OCI-LY1 (cell line): ENCODE results near the gene TAAR9.

Experiments used
- H2AFZ ChIP-seq: fragments of 200-600 bp; sonication (generic), shearing (Covaris generic); 2 replicates; pipeline ENCODE4 v1.6.0; 2014; ENCODE audit warnings: antibody characterized with exemption, mild to moderate bottlenecking, low read length
- H3F3A ChIP-seq: fragments of 200-600 bp; sonication (generic), shearing (Covaris generic); 2 replicates; pipeline ENCODE4 v1.6.0; 2014; ENCODE audit warnings: mild to moderate bottlenecking, antibody characterized with exemption, low read length, moderate library complexity; ENCODE audit not compliant: insufficient read depth
- H3K27ac ChIP-seq: fragments of 200-600 bp; sonication (generic); 2 replicates; pipeline ENCODE4 v1.5.1; 2014; ENCODE audit warnings: low read length, mixed run types, mild to moderate bottlenecking, low read depth; ENCODE audit not compliant: poor library complexity, severe bottlenecking
- H3K27me3 ChIP-seq: fragments of 200-600 bp; sonication (generic); 2 replicates; pipeline ENCODE4 v1.6.0; 2014; ENCODE audit warnings: antibody characterized with exemption, mild to moderate bottlenecking, low read length, moderate library complexity; ENCODE audit not compliant: insufficient read depth
- H3K36me3 ChIP-seq: fragments of 200-600 bp; sonication (generic); 2 replicates; pipeline ENCODE4 v1.6.1; 2014; ENCODE audit warnings: mild to moderate bottlenecking, antibody characterized with exemption, low read length, moderate library complexity, mixed read lengths; ENCODE audit not compliant: insufficient read depth
- H3K4me1 ChIP-seq: fragments of 200-600 bp; sonication (generic); 2 replicates; pipeline ENCODE4 v1.5.1; 2014; ENCODE audit warnings: mild to moderate bottlenecking, low read length, moderate library complexity; ENCODE audit not compliant: insufficient read depth, severe bottlenecking
- H3K4me2 ChIP-seq: fragments of 200-600 bp; sonication (generic), shearing (Covaris generic); 2 replicates; pipeline ENCODE4 v1.6.1; 2014; ENCODE audit warnings: low read length
- H3K4me3 ChIP-seq: fragments of 200-600 bp; sonication (generic); 2 replicates; pipeline ENCODE4 v1.5.1; 2014; ENCODE audit warnings: low read length, low read depth, mild to moderate bottlenecking, mixed read lengths; ENCODE audit not compliant: poor library complexity, severe bottlenecking
- H3K79me2 ChIP-seq: fragments of 200-600 bp; shearing (Covaris generic); 2 replicates; pipeline ENCODE4 v1.6.1; 2016; ENCODE audit warnings: mixed run types, low read length, mixed read lengths; ENCODE audit not compliant: insufficient read depth
- H3K9ac ChIP-seq: fragments of 200-600 bp; sonication (generic), shearing (Covaris generic); 2 replicates; pipeline ENCODE4 v1.6.1; 2014; ENCODE audit warnings: mild to moderate bottlenecking, low read length, mixed read lengths
- H3K9me2 ChIP-seq: fragments of 200-600 bp; sonication (generic), shearing (Covaris generic); 2 replicates; pipeline ENCODE4 v1.6.1; 2014; ENCODE audit warnings: low read depth, mild to moderate bottlenecking, low read length, mixed read lengths
- H3K9me3 ChIP-seq: fragments of 200-600 bp; shearing (Covaris generic); 2 replicates; pipeline ENCODE4 v1.6.1; 2014; ENCODE audit warnings: low read length, mixed read lengths
- H4K20me1 ChIP-seq: fragments of 200-600 bp; sonication (generic), shearing (Covaris generic); 2 replicates; pipeline ENCODE4 v1.6.0; 2016; ENCODE audit warnings: mild to moderate bottlenecking, low read length; ENCODE audit not compliant: insufficient read depth
- EZH2 ChIP-seq: fragments of 200-600 bp; sonication (generic), shearing (Covaris generic); IDR thresholded peaks from 2 replicates; pipeline ENCODE4 v1.8.0; 2017; ENCODE audit warnings: borderline replicate concordance, mixed run types, mild to moderate bottlenecking, antibody characterized with exemption, low read length, moderate library complexity, mixed read lengths
- TF ChIP-seq, protein P1 (sequence below): fragments of 200-600 bp; sonication (generic), shearing (Covaris generic); IDR thresholded peaks from 2 replicates; pipeline ENCODE4 v1.5.1; 2017; ENCODE audit warnings: mild to moderate bottlenecking, antibody characterized with exemption, low read length, moderate library complexity, mixed read lengths

The TAAR9 gene

DNA sequence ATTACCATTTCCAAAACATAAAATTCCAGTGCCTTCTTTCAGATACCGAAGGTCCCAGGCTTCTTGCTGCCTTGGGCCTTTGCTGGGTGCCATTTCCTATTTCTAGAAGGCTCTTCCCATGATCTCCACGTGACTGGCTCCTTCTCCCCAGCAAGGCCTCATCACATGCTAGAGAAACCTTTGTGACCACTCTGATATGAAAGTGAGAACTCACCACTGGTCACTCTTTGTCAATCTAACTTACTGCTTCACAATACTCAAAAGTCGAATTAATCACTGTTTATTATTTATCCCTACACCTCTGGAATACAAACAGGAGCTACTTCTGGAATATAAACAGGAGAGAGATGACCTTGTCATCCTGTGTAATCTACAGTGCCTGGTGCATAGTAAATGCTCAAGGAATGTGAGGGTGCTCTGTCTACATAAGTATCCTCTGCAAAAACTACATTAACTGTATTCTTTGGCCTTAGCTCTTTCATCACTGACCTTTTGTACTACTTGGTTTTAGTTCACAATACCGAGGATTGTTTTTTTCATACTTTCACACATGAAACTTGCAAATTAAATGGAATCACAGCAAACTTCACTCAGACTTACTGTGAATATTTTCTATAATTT is 26.8 kb upstream of the TAAR9 start:
- peaks cover 22% of the 10 kb centered on the region for H3K36me3 ChIP-seq

DNA sequence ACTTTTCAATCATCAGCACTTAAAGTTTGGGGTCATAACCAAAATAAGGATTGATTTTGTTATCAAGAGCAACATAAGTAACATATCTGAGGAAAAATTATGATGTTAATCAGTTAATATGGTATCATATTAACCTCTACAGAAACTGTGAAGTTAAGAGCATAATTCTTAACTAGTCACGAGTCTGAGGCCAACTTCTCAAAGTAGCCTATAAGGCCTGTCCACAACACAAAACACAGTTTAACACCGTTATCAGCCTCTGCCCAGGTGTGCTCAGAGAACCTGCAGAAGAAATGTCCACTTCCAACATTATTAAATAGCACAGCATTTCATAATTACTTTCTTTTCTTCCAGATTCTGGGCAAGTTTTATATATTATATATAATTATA is 26.3 kb upstream of the TAAR9 start:
- H3K27ac ChIP-seq: peak overlapping the region; percentile 82
- H2AFZ ChIP-seq: no peak overlapping the region
- no peaks in the 10 kb centered on the region for H3K9me2 ChIP-seq
- peaks cover 55% of the 10 kb centered on the region for H3K4me1 ChIP-seq
- no peaks in the 10 kb centered on the region for H3K9me3 ChIP-seq
- H3K36me3 ChIP-seq: peaks cover 19% of the 10 kb centered on the region
- H3F3A ChIP-seq: no peaks in the 10 kb centered on the region
- peak overlapping the region; percentile 83 for H3K4me3 ChIP-seq
- peaks cover 54% of the 10 kb centered on the region for H3K79me2 ChIP-seq
- peak overlapping the region; percentile 76 for H3K9ac ChIP-seq
- H3K4me2 ChIP-seq: peak overlapping the region; percentile 98
- no peaks in the 10 kb centered on the region for H4K20me1 ChIP-seq
- TF ChIP-seq, protein P1, sequence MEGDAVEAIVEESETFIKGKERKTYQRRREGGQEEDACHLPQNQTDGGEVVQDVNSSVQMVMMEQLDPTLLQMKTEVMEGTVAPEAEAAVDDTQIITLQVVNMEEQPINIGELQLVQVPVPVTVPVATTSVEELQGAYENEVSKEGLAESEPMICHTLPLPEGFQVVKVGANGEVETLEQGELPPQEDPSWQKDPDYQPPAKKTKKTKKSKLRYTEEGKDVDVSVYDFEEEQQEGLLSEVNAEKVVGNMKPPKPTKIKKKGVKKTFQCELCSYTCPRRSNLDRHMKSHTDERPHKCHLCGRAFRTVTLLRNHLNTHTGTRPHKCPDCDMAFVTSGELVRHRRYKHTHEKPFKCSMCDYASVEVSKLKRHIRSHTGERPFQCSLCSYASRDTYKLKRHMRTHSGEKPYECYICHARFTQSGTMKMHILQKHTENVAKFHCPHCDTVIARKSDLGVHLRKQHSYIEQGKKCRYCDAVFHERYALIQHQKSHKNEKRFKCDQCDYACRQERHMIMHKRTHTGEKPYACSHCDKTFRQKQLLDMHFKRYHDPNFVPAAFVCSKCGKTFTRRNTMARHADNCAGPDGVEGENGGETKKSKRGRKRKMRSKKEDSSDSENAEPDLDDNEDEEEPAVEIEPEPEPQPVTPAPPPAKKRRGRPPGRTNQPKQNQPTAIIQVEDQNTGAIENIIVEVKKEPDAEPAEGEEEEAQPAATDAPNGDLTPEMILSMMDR: no peak
- no peak for TF ChIP-seq EZH2
- no peaks in the 10 kb centered on the region for H3K27me3 ChIP-seq

More for the DNA sequence above, 26.8 kb upstream of the TAAR9 start:
- Histone ChIP-seq H4K20me1 (no peaks in the 10 kb centered on the region), H3F3A (no peaks in the 10 kb centered on the region), H3K9me3 (no peaks in the 10 kb centered on the region), H2AFZ (no peak overlapping the region), H3K27ac (peak overlapping the region; percentile 82), H3K9me2 (no peaks in the 10 kb centered on the region), H3K4me2 (peak overlapping the region; percentile 98), H3K79me2 (peaks cover 59% of the 10 kb centered on the region), H3K9ac (peak overlapping the region; percentile 76), H3K4me1 (peaks cover 60% of the 10 kb centered on the region), H3K4me3 (peak overlapping the region; percentile 83), H3K27me3 (no peaks in the 10 kb centered on the region)
- TF ChIP-seq EZH2: no peak
- TF ChIP-seq, protein P1: no peak

- no peaks in the 10 kb centered on the region for H3F3A ChIP-seq
- no peaks in the 10 kb centered on the region for H4K20me1 ChIP-seq
- peak overlapping the region; percentile 83 for H3K4me3 ChIP-seq
- TF ChIP-seq, protein P1: 0 out of 2 replicates have a peak, but pooled peaks have one; percentile 23
- no peak for TF ChIP-seq EZH2
- no peak overlapping the region for H2AFZ ChIP-seq
- no peaks in the 10 kb centered on the region for H3K9me2 ChIP-seq
- no peaks in the 10 kb centered on the region for H3K9me3 ChIP-seq
- H3K36me3 ChIP-seq: peaks cover 18% of the 10 kb centered on the region
- H3K27ac ChIP-seq: peak overlapping the region; percentile 82
- peaks cover 49% of the 10 kb centered on the region for H3K79me2 ChIP-seq
- peaks cover 50% of the 10 kb centered on the region for H3K4me1 ChIP-seq
- peak overlapping the region; percentile 98 for H3K4me2 ChIP-seq
- peak overlapping the region; percentile 76 for H3K9ac ChIP-seq
- no peaks in the 10 kb centered on the region for H3K27me3 ChIP-seq
Observed at GRCh38 chr6:132512342-132512637, 25.8 kb upstream of the TAAR9 start.
